Central memory CD8-positive, alpha-beta T cell (primary cell): Measurements from ENCODE around the gene NRG3.

Experiments used
- ATAC-seq: fragments of 150-1000 bp; cut with Tn5 transposase; replicated peaks from 2 replicates; pipeline ENCODE4 v1.10.0; 2022; ENCODE audit warnings: mild to moderate bottlenecking, moderate FRiP score, moderate number of reproducible peaks; ENCODE audit not compliant: poor library complexity, severe bottlenecking; ENCODE audit errors: extremely low read depth
- DNase-seq, 2 donors: peaks; one replicate each; pipeline ENCODE4 v3.0.0; 2021; ENCODE audit warnings: low spot score in 2 of 2
- H3K27ac Mint-ChIP-seq: one replicate; pipeline ENCODE4 v1.8.0; 2022; ENCODE audit warnings: low read depth, mild to moderate bottlenecking, moderate library complexity, mixed read lengths
- H3K27me3 Mint-ChIP-seq: one replicate; pipeline ENCODE4 v1.8.0; 2022; ENCODE audit warnings: mixed read lengths
- H3K36me3 Mint-ChIP-seq: one replicate; pipeline ENCODE4 v1.8.0; 2022; ENCODE audit warnings: mild to moderate bottlenecking, moderate library complexity, mixed read lengths; ENCODE audit not compliant: insufficient read depth
- H3K4me1 Mint-ChIP-seq: one replicate; pipeline ENCODE4 v1.8.0; 2022; ENCODE audit warnings: mixed read lengths
- H3K4me3 Mint-ChIP-seq: one replicate; pipeline ENCODE4 v1.8.0; 2022; ENCODE audit warnings: mild to moderate bottlenecking, moderate library complexity, mixed read lengths
- H3K9me3 Mint-ChIP-seq: one replicate; pipeline ENCODE4 v1.8.0; 2022; ENCODE audit warnings: mixed read lengths

Gene NRG3

DNA sequence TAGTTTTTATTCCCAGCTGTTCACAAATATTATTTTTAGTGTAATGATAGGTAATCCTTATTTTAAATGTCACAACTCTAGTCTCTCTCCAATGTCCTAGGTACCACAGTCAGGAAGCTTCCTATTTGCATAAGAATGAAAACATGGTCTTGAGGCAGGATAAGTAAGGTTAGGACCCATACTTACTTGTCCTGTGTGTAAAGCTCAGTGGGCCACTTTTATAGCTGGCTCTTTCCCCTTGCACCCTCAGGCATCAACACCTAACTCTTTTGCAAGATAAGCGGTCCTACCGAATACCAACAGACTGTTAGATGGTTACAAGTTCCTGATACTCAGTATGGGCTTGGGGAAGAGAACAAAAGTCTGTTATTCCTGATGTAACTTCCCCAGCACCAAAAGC, 986.9 kb downstream of the NRG3 start:
- no peaks in the 10 kb centered on the region for H3K36me3 Mint-ChIP-seq
- no peak overlapping the region for H3K27ac Mint-ChIP-seq
- peaks cover 20% of the 10 kb centered on the region for H3K9me3 Mint-ChIP-seq
- no peak overlapping the region for H3K4me3 Mint-ChIP-seq
- H3K4me1 Mint-ChIP-seq: no peaks in the 10 kb centered on the region
- ATAC-seq (no peak), DNase-seq (no peak)
- no peaks in the 10 kb centered on the region for H3K27me3 Mint-ChIP-seq

DNA sequence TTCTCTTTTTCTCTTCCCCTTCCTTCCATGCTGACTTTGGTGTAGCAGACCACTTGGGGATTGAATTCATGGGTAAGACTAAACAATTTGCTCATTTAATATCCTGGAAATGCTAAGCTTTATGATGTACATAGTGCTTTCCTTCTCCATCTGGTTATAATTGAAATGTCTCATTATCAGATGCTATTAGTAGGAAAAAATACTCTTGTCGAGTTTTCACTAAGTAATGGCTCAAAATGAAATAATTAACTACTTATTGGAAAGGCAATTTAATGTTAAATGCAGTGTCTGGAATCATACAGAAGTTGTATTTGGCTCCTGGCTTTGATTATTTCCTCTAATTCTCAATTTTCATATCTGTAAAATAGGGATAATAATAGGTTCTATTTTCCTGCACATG, 990.4 kb downstream of the NRG3 start:
- Mint-ChIP-seq H3K27ac (no peak overlapping the region), H3K36me3 (no peaks in the 10 kb centered on the region), H3K9me3 (peaks cover 26% of the 10 kb centered on the region), H3K27me3 (no peaks in the 10 kb centered on the region), H3K4me3 (no peak overlapping the region), H3K4me1 (no peaks in the 10 kb centered on the region)
- ATAC-seq: no peak
- no peak for DNase-seq

DNA sequence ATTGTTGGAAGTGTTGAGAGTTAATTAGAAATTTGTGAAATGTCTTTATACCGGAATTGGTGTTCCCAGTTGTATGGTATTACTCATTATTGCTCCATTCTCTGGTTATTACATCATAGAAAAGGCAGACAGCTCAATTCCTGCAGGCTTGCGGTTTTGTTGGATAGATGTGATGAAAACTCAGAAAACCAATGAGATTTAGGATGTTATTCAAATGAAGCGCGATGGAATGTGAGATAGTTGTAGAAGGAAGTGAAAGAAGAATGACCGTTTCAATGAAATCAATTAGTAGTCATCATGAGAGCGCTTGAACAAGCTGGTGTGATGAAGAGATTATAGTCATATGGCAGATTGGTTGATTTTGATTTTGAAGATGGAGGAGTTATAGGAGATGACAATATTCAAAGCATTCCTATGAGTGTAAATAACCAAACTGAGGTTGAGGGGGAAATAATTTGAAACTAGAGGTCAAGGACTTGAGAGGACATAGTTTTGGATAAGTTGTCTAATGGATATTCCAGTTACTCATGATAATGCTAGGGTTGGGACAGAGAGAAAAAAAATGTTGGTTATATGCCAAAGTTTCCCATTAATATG, 991.5 kb downstream of the NRG3 start:
- Mint-ChIP-seq H3K4me1 (no peaks in the 10 kb centered on the region), H3K4me3 (no peak overlapping the region), H3K9me3 (peaks cover 26% of the 10 kb centered on the region), H3K27me3 (no peaks in the 10 kb centered on the region), H3K27ac (no peak overlapping the region), H3K36me3 (no peaks in the 10 kb centered on the region)
- DNase-seq (no peak), ATAC-seq (no peak)

DNA sequence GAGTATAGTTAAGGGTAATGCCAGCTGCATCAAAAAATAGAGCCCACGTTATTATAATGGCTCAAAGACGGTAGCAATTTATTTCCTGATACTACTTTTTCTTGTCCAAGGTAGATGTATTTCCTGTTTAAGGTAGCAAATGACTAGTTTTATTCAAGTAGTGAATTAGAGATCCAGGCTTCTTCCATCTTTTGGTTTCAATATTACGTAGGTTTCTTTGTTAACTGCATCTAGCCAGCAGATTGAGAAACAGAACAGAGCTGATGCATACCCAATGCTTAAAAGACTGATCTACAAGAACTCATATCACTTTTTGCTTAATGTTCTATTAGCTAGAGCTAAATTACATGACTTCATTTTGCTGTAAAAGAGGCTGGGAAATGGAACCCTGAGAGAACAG, 992.1 kb downstream of the NRG3 start:
- H3K4me3 Mint-ChIP-seq: no peak overlapping the region
- ATAC-seq (no peak), DNase-seq (no peak)
- H3K27me3 Mint-ChIP-seq: no peaks in the 10 kb centered on the region
- H3K36me3 Mint-ChIP-seq: no peaks in the 10 kb centered on the region
- H3K9me3 Mint-ChIP-seq: peaks cover 21% of the 10 kb centered on the region
- no peaks in the 10 kb centered on the region for H3K4me1 Mint-ChIP-seq
- no peak overlapping the region for H3K27ac Mint-ChIP-seq

DNA sequence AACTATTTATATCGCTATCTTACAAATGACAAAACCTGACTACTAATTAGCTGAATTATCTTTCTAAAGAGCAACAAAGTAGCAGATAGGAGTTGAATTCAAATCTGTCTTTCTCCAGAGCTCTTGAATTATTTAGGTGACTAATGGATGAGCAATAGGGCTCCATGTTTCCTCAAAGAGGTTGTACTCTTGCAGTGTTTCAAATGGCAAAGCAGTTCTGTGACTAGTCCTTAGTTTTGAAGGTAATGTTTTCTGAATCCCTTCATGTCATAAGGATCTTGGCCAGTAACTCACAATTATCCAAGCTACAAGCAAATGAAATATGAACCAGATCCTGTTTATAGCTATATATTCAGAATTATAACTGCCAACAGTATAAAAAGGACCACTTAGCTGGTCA, 999.7 kb downstream of the NRG3 start:
- Mint-ChIP-seq H3K27me3 (no peaks in the 10 kb centered on the region), H3K36me3 (no peaks in the 10 kb centered on the region), H3K4me3 (no peak overlapping the region), H3K27ac (no peak overlapping the region), H3K9me3 (peaks cover 6% of the 10 kb centered on the region), H3K4me1 (no peaks in the 10 kb centered on the region)
- ATAC-seq (no peak), DNase-seq (no peak)

DNA sequence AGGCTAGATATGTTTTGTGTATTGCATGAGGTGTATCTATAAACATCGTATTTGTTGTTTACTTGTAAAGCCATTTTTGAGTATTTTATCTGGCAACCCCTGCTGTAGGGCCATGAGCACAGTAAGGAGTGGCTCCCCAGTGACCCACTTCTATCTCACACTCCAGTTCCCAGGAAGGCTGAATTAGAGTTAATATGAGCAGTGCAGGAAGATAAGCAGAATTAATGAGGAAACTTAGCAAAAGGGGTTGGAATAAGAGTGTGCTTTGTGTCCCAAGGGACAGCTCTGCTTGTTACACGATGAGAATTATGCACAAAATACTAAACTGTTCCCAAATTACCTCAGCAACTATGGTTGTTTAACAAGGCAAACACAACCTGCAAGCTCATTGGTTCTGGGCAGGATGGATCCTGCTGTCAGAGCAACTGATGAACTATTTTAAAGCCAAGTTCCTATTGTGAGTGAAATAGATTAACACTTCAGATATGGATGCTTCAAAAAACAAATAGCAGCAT, 1005.8 kb downstream of the NRG3 start:
- Mint-ChIP-seq H3K4me1 (no peaks in the 10 kb centered on the region), H3K27ac (no peak overlapping the region), H3K9me3 (peaks cover 11% of the 10 kb centered on the region), H3K36me3 (no peaks in the 10 kb centered on the region), H3K4me3 (no peak overlapping the region), H3K27me3 (no peaks in the 10 kb centered on the region)
- DNase-seq (no peak), ATAC-seq (no peak)

DNA sequence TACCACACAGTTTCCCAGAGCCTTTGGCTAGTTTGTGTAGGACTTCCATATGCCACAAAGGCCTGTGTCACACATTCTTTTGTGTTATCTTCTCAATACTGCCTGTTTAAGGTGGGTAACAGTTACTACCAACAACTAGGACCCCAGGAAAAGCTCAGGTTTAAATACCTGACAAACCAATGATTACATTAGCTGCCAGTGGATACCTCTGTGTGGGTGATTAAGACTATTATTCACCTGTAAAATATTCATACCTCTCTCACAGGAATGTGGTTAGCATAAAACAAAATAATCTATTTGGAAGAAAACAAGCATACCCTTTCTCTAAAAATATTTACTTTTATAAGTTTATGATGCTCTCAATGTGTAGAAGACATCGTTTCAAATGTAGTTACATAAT, 1007.7 kb downstream of the NRG3 start:
- Mint-ChIP-seq H3K9me3 (peaks cover 15% of the 10 kb centered on the region), H3K4me3 (no peak overlapping the region), H3K4me1 (no peaks in the 10 kb centered on the region), H3K27me3 (no peaks in the 10 kb centered on the region), H3K36me3 (no peaks in the 10 kb centered on the region), H3K27ac (no peak overlapping the region)
- DNase-seq (no peak), ATAC-seq (no peak)

DNA sequence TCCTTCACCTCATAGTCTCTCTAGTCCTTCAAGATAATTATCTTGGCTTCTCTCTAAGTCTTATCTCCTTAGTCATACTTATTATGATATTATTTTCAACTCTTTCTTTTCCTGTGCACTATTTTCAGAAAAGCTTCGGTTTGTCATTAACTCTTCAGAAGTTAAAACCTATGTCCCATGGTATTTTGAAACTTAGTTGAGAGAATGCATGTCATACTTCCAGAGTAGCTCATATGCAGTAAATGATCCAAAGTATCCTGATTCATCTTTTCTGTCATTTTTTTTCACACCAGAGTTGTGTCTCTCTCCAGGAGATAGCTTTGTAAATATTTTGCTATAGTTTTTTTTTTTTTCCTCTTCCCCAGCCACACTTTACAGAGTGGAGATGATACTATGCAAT, 1008.6 kb downstream of the NRG3 start:
- ATAC-seq (no peak), DNase-seq (no peak)
- Mint-ChIP-seq H3K4me3 (no peak overlapping the region), H3K9me3 (peaks cover 14% of the 10 kb centered on the region), H3K27ac (no peak overlapping the region), H3K4me1 (no peaks in the 10 kb centered on the region), H3K27me3 (no peaks in the 10 kb centered on the region), H3K36me3 (no peaks in the 10 kb centered on the region)

DNA sequence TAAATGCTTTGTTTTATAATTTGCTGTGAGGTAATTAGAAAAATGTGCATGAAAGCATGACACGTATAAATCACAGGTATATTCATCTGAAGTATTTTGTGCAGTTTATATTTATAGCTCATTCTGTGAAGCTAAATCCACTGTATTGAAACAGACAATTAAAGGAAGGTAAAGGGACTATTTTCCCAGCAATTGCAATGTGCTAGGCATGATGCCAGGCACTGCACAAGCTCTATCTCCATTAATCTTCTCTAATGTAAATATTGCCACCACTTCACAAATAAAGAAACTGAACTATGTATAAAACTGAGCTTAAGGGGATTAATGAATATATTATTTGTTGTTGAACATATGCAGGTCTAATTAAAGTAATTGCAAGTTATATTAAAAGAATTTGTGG, 1012.5 kb downstream of the NRG3 start:
- no peaks in the 10 kb centered on the region for H3K27me3 Mint-ChIP-seq
- H3K36me3 Mint-ChIP-seq: no peaks in the 10 kb centered on the region
- H3K9me3 Mint-ChIP-seq: peaks cover 17% of the 10 kb centered on the region
- H3K27ac Mint-ChIP-seq: no peak overlapping the region
- no peak for ATAC-seq
- H3K4me3 Mint-ChIP-seq: no peak overlapping the region
- DNase-seq: no peak
- H3K4me1 Mint-ChIP-seq: no peaks in the 10 kb centered on the region

DNA sequence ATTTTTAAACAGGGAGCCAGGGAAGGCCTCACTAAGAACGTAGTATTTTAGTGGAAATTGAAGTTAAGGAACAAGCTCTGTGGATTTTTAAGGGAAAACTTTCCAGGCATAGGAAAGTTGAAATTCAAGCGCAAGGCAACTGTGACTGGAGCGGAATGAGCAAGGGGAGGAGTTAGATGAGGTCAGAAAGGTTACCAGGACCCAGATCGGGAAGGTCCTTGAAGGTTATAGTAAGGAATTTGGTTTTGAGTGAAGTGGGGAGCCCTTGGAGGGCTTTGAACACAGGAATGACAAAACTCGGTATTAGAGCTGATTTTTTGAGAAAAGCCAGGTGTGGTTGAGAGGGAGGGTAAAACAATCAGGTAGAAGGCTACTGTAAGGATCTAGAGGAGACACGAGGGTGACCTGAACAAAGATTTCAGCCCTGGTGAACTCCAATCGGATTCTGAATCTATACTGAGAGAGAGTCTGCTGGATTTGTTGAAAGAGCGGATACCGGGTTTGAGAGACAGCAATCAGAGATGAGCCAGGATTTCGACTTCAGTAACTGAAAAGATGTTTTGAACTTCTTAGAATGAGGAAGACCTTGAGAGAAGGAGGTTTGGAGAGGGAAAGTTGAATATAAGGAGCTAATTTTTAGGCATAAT, 1013.9 kb downstream of the NRG3 start:
- peaks cover 17% of the 10 kb centered on the region for H3K9me3 Mint-ChIP-seq
- H3K27ac Mint-ChIP-seq: no peak overlapping the region
- H3K36me3 Mint-ChIP-seq: no peaks in the 10 kb centered on the region
- no peak for DNase-seq
- ATAC-seq: no peak
- no peaks in the 10 kb centered on the region for H3K4me1 Mint-ChIP-seq
- no peaks in the 10 kb centered on the region for H3K27me3 Mint-ChIP-seq
- H3K4me3 Mint-ChIP-seq: no peak overlapping the region

DNA sequence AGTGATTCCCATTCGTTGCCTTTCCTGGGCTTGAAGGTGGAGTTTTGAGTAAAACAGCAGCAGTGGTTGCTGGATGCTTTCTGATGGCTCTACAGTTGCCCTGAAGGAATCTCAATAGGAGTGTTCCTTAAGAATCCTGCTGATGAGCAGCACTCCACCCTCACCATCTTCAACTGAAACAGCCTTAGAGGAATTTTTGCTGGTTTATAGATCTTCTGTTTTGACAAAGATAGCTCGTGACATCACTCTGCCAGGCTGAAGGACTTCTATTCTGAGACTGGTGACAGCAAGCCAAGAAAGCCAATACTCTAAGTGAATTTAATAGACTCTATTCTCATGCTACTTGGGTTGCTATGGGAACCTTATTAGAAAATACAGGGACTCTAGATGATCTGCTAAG, 1014.7 kb downstream of the NRG3 start:
- ATAC-seq (no peak), DNase-seq (no peak)
- H3K27me3 Mint-ChIP-seq: no peaks in the 10 kb centered on the region
- H3K36me3 Mint-ChIP-seq: no peaks in the 10 kb centered on the region
- H3K4me3 Mint-ChIP-seq: no peak overlapping the region
- no peak overlapping the region for H3K27ac Mint-ChIP-seq
- H3K9me3 Mint-ChIP-seq: peaks cover 20% of the 10 kb centered on the region
- no peaks in the 10 kb centered on the region for H3K4me1 Mint-ChIP-seq

DNA sequence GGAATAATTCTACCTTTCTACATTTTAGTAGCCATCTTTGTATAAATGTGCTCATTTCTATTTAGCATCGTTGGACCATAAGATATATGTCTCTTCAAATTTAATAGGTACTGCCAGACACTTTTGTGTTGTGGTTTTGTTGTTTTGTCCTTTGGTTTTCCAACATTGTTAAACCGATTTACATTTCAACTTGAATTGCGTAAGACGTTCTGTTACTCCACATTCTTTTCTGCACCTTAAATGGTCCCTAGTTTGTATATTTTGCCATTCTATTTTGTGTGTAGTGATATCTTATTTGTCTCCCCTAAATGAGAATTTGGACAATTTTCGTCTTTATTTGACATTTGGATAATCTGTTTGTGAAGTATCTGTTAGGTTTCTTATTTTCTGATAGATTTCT, 1015.6 kb downstream of the NRG3 start:
- no peaks in the 10 kb centered on the region for H3K4me1 Mint-ChIP-seq
- no peaks in the 10 kb centered on the region for H3K36me3 Mint-ChIP-seq
- no peaks in the 10 kb centered on the region for H3K27me3 Mint-ChIP-seq
- H3K27ac Mint-ChIP-seq: no peak overlapping the region
- DNase-seq (no peak), ATAC-seq (no peak)
- peaks cover 24% of the 10 kb centered on the region for H3K9me3 Mint-ChIP-seq
- H3K4me3 Mint-ChIP-seq: no peak overlapping the region

DNA sequence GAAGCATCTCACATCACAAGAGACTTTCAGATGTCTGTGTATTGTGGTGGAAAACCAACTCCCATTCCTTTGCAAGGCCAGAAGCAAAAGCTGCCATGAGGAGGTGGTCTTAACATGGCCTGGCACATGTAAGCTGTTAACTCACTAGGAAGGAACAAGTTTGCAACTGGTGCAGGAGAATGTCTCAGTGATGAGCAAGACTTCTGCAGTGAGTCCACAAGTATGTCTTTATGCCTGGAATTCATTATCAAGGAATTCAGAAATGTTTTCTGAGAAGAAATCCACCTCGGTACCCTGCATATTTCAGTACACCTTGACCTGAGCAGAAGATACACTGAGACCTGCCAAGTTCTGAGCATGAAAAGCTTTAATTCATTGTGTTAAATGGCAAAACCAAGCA, 1033.1 kb downstream of the NRG3 start:
- Mint-ChIP-seq H3K27ac (no peak overlapping the region), H3K27me3 (no peaks in the 10 kb centered on the region), H3K36me3 (no peaks in the 10 kb centered on the region), H3K9me3 (peaks cover 15% of the 10 kb centered on the region), H3K4me3 (no peak overlapping the region), H3K4me1 (no peaks in the 10 kb centered on the region)
- DNase-seq: no peak
- ATAC-seq: no peak
